Testis (tissue), 2 donors: ENCODE data around the gene LDHAL6A.

Experiments
- CTCF ChIP-seq, 3 experiments: fragments of 450-650 bp in 2 of 3; fragments of 200-600 bp in 1 of 3; sonication (generic) in 1 of 3; IDR thresholded peaks; one replicate each; pipeline ENCODE4 v1.5.1; 2016 to 2019; ENCODE audit warnings: antibody characterized with exemption in 3 of 3, mild to moderate bottlenecking in 2 of 3, moderate library complexity in 1 of 3
- POLR2A ChIP-seq: fragments of 450-650 bp; IDR thresholded peaks from one replicate; pipeline ENCODE4 v1.6.1; 2017; ENCODE audit warnings: antibody characterized with exemption, mild to moderate bottlenecking, moderate library complexity

GRCh38 chr11:18522388-18522787 lies 66.7 kb downstream of the LDHAL6A start:
- no peak for TF ChIP-seq CTCF (IDR thresholded peaks at IDR 0.05)
- TF ChIP-seq POLR2A = no peak
